Measurements from ENCODE around the gene ELMO1. TPM values are rescaled to one million over a fixed set of nuclear protein-coding genes. Genes with fewer than 3 reads are reported as not detected.

The ELMO1 gene
- total RNA-seq, 1 donor from 2014 or later, result 53.8 TPM

DNA sequence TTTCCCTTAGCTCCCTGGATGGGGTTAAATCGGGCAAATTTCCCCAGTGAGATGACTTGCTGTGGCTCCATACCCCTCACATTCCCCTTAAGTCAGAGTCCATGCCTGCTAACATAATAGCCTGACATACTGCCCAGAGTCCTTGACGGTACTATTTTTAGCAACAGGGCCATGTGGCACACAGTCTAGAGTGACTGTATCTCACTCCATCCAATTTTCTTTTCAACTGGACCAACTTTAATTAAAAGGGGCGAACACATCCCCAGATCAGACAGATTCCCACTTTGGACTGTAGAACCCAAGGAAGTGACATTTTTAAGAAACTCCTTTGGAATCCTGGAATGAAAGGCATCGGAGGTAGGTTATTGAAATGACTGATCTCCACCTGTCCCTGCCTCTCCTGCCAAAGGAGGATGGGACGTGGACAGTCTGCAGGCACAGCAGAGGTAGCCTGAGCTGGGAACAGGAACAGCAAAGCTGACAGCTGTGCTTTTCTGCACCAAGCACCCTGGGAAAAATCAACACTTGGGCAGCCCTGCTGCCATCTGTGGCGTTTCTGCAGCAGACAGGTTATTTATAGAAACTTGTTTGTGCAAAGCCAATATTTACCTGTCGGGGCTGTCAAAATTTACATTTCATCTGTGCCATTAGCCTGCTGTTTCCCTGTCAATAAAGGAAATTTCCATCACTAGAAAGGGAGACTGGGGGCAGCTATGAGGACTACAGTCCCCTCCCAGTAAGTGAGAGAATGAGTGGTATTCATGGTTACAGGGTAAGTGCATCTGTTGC is 502.9 kb downstream of the ELMO1 start:
- Histone ChIP-seq H3K4me1 (peaks cover 18% of the 10 kb centered on the region), H3K27me3 (no peaks in the 10 kb centered on the region), H3K27ac (no peak overlapping the region), H3K4me3 (no peak overlapping the region), H3K9me3 (no peaks in the 10 kb centered on the region), H3K36me3 (no peaks in the 10 kb centered on the region)
- TF ChIP-seq, protein P1, sequence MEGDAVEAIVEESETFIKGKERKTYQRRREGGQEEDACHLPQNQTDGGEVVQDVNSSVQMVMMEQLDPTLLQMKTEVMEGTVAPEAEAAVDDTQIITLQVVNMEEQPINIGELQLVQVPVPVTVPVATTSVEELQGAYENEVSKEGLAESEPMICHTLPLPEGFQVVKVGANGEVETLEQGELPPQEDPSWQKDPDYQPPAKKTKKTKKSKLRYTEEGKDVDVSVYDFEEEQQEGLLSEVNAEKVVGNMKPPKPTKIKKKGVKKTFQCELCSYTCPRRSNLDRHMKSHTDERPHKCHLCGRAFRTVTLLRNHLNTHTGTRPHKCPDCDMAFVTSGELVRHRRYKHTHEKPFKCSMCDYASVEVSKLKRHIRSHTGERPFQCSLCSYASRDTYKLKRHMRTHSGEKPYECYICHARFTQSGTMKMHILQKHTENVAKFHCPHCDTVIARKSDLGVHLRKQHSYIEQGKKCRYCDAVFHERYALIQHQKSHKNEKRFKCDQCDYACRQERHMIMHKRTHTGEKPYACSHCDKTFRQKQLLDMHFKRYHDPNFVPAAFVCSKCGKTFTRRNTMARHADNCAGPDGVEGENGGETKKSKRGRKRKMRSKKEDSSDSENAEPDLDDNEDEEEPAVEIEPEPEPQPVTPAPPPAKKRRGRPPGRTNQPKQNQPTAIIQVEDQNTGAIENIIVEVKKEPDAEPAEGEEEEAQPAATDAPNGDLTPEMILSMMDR (IDR thresholded peaks at IDR 0.05), result no peak
- no peak for DNase-seq
- intact Hi-C loops (cut with DNase I), result no loop called here
- peak; percentile 27 for ATAC-seq

DNA sequence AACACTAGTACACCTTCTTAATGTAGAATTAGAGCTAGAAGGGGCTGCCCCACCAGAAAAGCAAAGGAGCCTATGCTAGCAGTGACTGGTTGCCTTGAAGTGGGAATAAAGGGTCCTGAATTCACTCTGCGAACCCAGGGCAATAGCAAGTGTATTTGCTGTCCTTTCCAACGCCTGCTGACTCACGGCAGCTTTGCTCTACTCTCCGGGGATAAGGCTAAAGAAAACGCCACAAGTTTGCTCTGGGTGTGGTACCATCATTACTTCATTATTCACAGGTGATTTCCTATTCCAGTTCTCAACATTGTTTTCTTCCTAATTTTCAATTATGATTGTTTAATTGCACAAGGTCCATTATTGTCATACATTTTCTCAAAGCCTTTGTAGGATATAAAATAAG is 503.8 kb downstream of the ELMO1 start:
- Histone ChIP-seq H3K36me3 (no peaks in the 10 kb centered on the region), H3K9me3 (peaks cover under 1% of the 10 kb centered on the region), H3K4me3 (no peak overlapping the region), H3K4me1 (peaks cover 13% of the 10 kb centered on the region), H3K27ac (no peak overlapping the region), H3K27me3 (no peaks in the 10 kb centered on the region)
- ATAC-seq (no peak), DNase-seq (no peak)
- intact Hi-C loops (cut with DNase I), result no loop called here
- TF ChIP-seq, protein P1 (IDR thresholded peaks at IDR 0.05), result no peak

DNA sequence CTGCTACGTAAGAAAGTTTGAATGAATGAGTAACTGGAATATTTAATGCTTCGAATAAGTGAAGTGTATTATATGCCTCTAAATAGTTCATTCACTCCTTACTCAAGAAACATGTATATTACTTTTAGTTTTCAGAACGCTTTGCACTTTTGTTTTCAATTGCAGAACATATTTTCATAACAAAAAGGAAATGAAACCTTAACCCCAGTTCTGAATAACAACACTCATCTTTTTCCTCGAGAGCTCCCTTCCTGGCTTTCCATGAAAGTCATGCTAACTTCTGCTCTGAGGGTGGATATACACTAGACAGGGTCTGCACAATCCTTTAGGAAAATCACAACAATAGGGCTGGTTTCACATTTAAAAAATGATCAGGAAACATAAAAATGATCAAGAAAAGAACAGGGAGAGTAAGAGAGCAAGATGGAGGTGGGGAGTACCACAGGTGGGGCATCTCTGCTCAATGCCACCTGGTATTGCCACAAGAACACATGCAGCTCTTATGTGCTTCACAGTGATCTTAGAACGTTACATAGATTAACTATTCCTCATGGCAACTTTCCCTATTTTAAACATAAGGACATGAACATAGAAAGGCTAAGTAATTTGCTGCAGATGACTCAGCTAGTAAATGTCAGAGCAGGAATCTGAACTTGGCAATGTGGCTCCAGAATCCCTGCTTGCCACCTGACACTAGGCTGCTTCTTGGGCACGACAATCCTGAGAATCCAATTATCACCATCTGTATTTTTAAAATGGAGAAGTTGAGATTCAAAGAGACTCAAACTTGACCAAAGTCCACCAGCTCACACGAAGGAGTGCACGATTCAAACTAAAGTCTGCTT is 504.9 kb downstream of the ELMO1 start:
- intact Hi-C loops (cut with DNase I), result no loop called here
- peaks cover 11% of the 10 kb centered on the region for H3K9me3 ChIP-seq

DNA sequence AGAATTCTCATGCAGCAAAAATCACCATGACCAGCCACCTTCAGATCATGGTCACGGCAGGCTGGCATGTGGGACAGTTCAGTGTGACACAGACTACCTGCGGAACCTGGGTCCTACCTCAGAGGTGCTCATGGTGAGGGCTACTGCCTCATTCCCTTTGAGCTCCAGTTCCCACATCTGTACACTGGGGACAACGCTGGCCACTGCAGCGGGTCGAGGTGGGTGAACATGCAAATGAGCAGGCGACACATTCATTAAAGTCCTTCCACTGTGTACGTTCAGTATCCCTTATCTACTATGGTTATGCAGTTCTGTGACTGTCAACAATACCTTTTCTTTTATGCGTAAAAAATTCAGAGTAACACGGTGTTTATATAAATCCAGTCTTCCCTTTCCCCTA is 505.7 kb downstream of the ELMO1 start:
- intact Hi-C loops (cut with DNase I), result no loop called here
- Histone ChIP-seq H3K36me3 (no peaks in the 10 kb centered on the region), H3K27me3 (no peaks in the 10 kb centered on the region), H3K4me1 (peaks cover 10% of the 10 kb centered on the region), H3K4me3 (no peak overlapping the region), H3K27ac (no peak overlapping the region), H3K9me3 (peaks cover 20% of the 10 kb centered on the region)
- TF ChIP-seq, protein P1 (IDR thresholded peaks at IDR 0.05), result no peak
- no peak for ATAC-seq
- DNase-seq, result no peak

More for the DNA sequence above, 504.9 kb downstream of the ELMO1 start:
- no peaks in the 10 kb centered on the region for H3K36me3 ChIP-seq
- TF ChIP-seq, protein P1 (IDR thresholded peaks at IDR 0.05), result no peak
- H3K4me3 ChIP-seq, result no peak overlapping the region
- no peak for ATAC-seq
- no peak for DNase-seq
- no peaks in the 10 kb centered on the region for H3K27me3 ChIP-seq
- no peak overlapping the region for H3K27ac ChIP-seq
- H3K4me1 ChIP-seq, result peaks cover 10% of the 10 kb centered on the region

DNA sequence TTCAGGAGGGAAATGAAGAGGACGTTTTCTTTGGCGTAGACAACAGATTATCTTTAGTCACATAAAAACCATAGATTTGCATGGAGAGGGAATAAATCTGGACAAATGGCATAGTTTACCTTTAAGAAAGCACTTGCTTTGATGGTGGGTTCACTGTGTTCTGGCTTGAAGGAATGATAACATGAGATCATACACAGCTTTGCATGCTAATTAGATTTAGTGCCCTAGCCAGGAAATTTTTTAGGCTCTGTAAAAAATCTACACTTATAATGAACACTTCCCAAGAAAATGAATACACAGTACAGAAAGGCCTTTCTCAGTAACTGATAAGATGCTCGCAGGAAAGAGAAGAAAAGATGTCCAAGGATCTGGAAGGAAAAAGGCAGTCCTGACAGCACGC is 506.1 kb downstream of the ELMO1 start:
- Histone ChIP-seq H3K27ac (no peak overlapping the region), H3K4me3 (no peak overlapping the region), H3K4me1 (peaks cover 10% of the 10 kb centered on the region), H3K36me3 (no peaks in the 10 kb centered on the region), H3K27me3 (no peaks in the 10 kb centered on the region), H3K9me3 (peaks cover 24% of the 10 kb centered on the region)
- intact Hi-C loops (cut with DNase I), result no loop called here
- no peak for ATAC-seq
- no peak for DNase-seq
- TF ChIP-seq, protein P1 (IDR thresholded peaks at IDR 0.05), result no peak
